Activated CD4-positive, alpha-beta T cell treated with anti-CD3 and anti-CD28 coated beads, Interleukin-2, Interleukin-6, amounts not matched to agents 100 ng/mL and 50 ng/mL, durations not matched to agents 16 hours and 8 hours (primary cell): ENCODE results near the gene PRPH.
"Not testable (repeated sequence)": the region's sequence is repeated elsewhere in the genome, so short reads cannot be mapped to it uniquely, and the experiment has no call there.

ENCODE experiments used
- DNase-seq: peaks from one replicate; pipeline ENCODE4 v3.0.0-alpha.2; 2020

The PRPH gene

DNA sequence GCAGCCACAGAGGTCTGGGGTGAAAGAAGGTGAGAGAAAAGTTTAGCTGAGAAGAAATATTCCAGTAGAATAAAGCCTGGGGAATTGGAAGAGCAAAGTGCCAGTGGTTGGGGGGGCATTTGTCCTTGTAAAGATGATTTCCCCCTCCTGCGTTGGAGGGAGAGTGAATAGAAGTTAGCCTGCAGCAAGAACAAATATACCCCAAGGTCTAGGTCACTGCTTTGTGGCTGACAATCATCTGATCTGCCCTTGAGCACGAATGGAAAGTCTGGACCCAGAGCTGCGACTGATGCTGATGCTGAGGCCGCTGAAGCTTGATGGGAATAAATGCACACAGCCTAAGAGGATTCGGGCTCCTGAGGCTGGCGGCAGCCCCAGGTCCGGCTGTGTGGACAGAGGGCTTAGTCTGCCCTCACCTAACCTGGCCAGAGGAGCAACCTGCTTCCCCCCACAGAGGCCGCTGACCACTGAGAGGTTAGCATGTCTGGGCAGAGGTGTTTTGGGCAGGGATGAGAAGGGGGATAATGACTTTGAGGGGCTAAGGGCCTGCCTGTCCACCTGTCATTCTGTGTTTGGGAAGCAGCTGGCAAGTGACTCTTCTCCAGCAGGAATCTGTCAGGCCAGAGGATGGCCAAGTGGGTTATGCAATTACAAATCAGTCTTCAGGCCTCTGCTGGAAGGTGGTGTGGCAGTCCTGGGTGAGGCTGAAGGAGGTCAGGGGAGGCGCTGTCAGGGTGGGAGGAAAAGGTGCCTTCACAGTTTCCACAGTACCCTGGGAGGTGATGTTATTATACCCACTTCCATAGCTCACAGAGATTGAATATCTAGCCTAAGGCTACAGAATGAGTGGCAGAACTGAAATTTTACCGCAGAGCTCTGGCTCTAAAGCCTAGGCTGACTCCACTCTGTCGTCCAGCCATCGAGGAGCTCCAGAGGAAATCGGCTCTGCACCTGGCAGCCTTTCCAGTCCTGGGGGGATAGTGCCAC lies 18.4 kb upstream of the PRPH start:
- DNase-seq, result no peak

DNA sequence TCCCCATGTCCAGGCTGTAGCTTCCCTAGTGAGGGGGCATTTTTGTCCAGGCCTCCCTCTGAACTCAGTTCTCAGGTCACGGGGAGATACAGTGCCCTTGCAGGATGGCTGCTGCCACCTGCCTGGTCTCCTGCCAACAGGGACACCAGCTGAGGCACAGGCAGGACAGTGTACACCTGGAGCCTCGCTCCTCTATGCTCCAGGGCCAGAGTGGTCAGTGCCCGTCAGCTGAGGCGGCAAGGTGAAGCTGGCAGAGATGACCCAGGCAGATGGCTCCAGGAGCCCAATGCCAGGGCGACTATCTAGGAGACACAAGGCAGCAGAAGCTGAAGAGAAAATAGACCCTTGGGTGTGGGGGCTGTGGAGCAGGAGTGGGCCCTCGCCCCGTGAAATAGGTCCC lies 17.5 kb upstream of the PRPH start:
- DNase-seq, result no peak

DNA sequence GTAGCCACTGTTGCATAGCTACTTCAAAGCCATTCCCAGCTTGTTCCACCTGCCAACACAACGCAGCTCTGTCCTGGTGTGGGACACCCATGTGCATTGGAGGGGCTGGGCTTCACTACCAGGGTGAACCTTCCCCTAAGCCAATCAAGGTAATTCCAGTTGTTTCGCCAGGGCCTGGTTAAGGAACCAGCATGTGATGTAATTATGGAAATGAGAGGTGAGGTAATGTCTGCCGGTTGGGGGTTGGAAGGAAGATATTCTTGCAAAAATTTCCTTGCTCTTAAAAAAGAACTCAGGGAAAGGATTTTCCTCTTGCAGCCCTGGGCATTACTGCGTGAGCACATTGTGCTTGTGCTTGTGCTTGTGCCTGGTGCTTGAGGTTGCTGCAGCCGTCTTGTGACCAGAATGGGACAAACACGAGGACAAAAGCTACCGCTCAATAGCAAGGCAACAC lies 15.2 kb upstream of the PRPH start:
- no peak for DNase-seq

GRCh38 chr12:49280545-49280944 lies 14.4 kb upstream of the PRPH start:
- DNase-seq, result not testable (repeated sequence)

DNA sequence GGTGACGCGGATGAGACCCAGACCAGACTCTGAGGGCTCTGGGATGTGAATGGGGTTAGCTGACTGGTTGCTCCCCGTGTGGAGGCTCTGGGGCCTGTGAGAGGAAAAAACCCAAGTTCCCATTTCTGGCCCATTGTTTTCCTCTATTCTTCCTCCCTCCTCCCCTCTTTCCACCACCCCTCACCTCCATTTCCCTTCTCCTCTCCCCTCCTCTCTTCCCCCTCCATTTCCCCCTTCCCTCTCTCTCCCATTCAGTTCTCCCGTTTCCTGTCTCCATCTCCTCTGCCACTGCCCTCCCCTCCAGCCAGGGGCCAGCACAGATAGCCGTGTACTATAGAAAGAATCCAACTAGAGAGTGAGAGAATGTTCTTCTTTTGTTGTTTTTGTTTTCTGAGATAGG lies 12.6 kb upstream of the PRPH start:
- no peak for DNase-seq

DNA sequence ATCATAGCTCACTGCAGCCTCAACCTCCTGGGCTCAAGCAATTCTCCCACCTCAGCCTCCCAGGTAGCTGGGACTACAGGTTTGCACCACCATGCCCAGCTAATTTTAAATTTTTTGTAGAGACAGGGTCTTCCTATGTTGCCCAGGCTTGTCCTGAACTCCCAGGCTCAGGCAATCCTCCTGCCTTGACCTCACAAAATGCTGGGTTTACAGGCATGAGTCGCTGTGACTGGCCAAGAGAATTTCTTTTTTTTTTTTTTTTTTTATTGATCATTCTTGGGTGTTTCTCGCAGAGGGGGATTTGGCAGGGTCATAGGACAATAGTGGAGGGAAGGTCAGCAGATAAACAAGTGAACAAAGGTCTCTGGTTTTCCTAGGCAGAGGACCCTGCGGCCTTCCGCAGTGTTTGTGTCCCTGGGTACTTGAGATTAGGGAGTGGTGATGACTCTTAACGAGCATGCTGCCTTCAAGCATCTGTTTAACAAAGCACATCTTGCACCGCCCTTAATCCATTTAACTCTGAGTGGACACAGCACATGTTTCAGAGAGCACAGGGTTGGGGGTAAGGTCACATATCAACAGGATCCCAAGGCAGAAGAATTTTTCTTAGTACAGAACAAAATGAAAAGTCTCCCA lies 12.1 kb upstream of the PRPH start:
- not testable (repeated sequence) for DNase-seq

GRCh38 chr12:49283541-49284429 lies 11.2 kb upstream of the PRPH start:
- no peak for DNase-seq

DNA sequence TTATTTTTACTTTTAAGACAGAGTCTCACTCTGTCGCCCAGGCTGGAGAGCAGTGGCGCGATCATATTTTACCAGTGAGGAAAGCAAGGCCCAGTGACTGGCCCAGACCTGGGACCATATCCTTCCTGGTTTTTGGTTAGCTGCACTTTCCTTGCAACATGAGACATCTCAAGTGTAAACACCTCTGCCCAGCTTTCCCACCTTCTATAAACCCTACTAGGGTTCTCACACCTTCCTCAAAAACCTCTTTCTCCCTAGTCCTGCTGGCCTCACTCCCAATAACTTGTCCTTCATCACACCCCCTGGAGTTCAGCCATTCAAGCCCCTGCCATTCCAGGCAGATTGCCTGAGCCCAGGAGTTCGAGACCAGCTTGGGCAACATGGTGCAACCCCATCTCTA lies 10.3 kb upstream of the PRPH start:
- no peak for DNase-seq

GRCh38 chr12:49287876-49288275 lies 7.1 kb upstream of the PRPH start:
- DNase-seq, result no peak

- peak; percentile 79 for DNase-seq
Observed at GRCh38 chr12:49288412-49288853, 6.5 kb upstream of the PRPH start.

DNA sequence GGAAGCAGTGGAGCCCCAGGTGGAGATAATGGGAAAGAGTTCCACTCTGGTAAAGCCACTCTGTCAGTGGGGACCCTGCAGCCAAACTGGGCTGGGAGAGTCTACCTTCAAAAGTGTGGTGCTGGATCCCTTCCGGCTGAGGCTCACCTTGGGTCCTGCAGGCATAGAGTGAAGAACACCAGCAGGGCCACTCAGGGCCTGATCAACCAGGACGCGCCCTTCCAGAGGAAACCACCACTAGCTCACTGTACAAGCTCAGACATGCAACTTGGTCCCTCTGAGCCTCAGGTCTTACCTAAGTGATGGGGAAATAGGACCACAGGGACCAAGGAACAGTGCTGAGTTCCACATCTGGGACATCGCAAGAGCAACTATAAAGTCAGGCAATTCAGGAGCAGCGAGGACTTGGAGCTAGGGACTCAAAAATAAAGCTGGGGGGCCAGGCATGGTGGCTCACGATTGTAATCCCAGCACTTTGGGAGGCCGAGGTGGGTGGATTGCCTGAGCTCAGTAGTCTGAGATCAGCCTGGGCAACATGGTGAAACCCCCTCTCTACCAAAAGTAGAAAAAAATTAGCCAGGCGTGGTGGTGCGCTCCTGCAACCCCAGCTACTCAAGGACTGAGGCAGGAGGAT lies 5.9 kb upstream of the PRPH start:
- DNase-seq, result no peak

DNA sequence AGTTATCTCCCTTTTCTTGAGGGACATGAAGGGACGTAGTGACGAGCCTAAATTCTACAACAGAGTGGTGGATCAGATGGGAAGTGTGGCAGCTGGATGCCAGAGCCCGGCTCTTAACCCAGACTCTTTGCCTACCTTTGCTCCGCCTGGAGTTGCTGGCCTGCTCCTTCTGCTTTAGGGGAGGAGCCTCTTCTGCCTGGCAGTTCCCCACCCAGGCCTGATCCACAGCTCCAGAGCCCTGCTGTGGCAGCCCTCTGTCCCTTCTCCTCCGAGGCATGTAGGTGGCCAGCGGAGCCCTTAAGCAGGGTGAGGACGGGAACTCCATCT lies 2.3 kb upstream of the PRPH start:
- DNase-seq, result no peak

DNA sequence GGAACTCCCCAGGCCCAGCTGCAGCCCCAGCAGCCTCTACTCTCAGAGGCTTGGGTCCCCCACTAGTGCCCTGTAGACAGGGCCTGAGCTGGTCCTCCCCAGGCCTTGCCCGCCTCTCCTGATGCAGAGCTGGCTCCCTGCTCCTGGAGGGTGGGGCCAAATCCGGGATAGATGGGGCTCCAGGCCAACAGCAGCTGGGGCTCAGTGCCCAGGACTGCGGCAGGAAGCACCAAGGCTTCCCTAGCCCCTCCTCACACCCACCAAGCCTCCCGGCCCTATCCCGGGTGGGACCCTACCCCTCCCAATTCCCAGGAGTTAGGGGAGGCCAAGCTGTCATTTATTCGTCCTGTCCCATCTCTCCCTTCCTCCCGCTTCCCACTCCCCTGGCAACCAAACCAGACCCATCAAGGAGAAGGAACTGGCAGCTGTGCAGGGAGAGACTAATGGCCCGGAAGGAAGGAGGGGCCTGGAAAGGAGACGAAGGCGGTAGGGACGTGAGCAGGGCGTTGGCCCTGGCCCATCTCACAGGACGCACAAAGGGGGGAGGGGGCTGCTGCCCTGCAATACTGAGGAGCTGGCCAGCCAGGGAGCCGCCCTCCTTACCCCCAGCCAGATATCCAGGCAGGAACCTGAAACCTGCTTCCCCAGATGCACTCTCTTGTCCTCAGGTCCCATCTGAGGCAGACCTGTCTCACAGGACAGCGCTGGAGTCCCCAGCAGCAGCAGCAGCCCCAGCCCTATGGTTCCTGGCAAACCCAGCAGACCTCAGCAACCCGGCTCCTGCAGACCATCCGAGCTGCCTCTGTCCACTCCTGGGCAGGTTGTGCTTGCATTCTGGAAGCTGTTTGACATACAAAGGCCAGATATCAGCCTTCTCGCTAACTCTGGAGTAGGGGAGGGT lies 1.6 kb upstream of the PRPH start:
- no peak for DNase-seq

- DNase-seq, result no peak
Observed at GRCh38 chr12:49294086-49294803, 702 bp upstream of the PRPH start.

DNA sequence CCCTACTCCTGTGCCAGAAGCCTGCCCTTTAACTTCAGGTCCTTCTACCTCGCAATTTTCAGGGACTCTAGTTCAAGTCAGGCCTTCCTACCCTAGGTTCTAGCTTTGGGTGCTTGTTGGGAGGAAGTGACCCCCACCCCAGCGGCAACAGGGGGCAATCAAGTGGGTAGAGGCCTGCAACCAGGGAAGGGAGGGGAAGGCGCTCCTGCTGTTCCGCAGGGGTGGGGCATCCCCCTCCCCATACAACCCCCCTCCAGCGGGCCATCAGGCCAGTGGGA lies 204 bp upstream of the PRPH start:
- DNase-seq, result no peak

DNA sequence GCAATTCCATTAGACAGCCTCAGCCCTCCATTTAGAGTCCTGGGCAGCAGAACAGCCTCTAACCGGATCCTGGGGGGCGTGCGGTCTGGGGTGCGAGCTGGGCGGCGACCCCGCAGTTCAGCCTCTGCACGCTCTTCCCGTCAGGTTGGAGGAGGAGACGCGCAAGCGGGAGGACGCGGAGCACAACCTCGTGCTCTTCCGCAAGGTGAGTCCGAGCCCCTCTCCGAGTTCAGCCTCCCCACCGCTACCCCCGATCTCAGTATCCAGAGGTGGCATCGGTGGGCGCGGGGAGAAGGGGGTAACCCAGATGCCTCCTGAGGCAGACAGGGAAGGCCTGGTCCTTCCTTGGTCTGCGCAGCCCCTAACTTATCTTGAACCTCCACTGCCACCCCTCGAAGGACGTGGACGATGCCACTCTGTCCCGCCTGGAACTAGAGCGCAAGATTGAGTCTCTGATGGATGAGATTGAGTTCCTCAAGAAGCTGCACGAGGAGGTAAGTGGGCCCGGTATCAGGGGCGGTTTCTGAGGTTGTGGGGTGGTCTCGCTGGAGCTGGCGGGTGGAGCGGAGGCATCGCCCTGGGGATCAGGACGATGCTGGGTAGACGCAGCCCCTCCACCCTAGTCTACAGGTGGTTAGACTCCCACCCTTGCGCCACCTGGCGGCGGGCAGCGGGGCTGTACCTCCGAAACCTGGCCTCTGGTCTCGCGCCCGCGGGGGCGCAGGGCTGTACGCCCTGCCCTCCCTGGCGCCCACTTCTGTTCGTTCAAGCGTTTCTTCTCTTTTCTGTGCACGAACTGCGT lies 1.3 kb downstream of the PRPH start:
- peak; percentile 77 for DNase-seq

DNA sequence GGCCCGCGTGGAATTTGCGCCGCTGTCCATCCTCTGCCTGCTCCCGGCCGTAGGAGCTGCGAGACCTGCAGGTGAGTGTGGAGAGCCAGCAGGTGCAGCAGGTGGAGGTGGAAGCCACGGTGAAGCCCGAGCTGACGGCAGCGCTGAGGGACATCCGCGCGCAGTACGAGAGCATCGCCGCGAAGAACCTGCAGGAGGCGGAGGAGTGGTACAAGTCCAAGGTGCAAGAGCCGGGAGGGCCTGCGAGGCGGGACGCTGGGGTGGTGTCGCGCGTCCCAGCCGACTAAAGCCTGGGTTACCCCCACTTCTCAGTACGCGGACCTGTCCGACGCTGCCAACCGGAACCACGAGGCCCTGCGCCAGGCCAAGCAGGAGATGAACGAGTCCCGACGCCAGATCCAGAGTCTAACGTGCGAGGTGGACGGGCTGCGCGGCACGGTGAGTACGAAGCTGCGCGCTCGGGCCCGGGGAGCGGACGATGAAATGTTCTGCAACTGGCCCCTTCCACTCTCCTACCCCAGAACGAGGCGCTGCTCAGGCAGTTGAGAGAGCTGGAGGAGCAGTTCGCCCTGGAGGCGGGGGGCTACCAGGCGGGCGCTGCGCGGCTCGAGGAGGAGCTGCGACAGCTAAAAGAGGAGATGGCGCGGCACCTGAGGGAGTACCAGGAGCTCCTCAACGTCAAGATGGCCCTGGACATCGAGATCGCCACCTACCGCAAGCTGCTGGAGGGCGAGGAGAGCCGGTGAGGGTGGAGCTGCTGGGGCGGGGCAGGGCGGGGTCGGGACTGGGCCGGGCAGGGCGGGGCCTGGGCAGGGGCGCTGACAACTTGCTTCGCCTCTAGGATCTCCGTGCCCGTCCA lies 2.1 kb downstream of the PRPH start:
- DNase-seq, result peak; percentile 59

DNA sequence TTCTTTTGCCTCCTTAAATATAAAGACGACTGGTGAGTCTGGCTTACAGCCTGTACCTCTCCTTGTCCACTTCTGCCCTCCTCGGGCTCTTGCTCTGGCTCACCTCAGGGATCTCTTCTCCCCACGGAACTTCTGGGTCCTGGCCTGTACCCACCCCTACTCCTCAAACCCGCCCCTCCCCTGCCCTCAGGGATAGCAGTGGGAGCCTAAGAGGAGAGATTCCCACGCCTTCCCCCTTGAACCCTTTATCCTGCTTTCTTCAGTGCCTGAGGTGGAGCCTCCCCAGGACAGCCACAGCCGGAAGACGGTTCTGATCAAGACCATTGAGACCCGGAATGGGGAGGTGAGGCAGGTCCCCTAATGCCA lies 2.7 kb downstream of the PRPH start:
- DNase-seq, result no peak

DNA sequence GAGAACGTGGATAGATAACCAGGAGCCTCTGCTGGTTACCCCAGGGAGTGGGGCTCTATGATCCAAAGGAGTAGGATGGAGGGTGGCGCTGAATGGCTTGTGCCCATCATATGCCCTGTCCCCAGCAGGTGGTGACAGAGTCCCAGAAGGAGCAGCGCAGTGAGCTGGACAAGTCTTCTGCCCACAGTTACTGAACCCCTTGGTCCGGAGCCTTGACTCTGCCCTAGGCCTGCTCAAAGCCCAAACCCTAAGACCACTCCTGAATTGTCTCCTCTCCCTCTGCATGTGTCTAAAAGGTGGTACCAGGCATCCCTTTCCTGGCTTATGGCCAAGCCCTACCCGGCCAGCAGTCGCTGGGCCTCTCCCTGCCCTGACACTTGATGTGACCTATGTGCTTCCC lies 3.2 kb downstream of the PRPH start:
- no peak for DNase-seq
